Measurements from ENCODE around the gene CLP1.
"Not testable (repeated sequence)": the region's sequence is repeated elsewhere in the genome, so short reads cannot be mapped to it uniquely, and the experiment has no call there.

GRCh38 chr11:57705432-57705831, 47.9 kb downstream of the CLP1 start:
- TF ChIP-seq CTCF (IDR thresholded peaks at IDR 0.05); ZFX (IDR thresholded peaks at IDR 0.05; ENCODE audit: borderline replicate concordance): not testable (repeated sequence)
